ENCODE results near the gene CCDC7.
"Not testable (repeated sequence)": the region's sequence is repeated elsewhere in the genome, so short reads cannot be mapped to it uniquely, and the experiment has no call there.

CCDC7 gene

GRCh38 chr10:32494562-32494961, 48.6 kb downstream of the CCDC7 start:
- H3K4ac ChIP-seq (ENCODE audit: low read length); H2BK12ac ChIP-seq (ENCODE audit: low read length); H2BK120ac ChIP-seq (ENCODE audit: low read depth, low read length); H3K4me2 ChIP-seq (ENCODE audit: insufficient read depth, low read length, poor library complexity, severe bottlenecking); H3K4me3 ChIP-seq (ENCODE audit: low read length in 2 of 2); DNase-seq (ENCODE audit: low spot score); H2AK5ac ChIP-seq (ENCODE audit: low read depth, low read length); H3K27me3 ChIP-seq (ENCODE audit: control insufficient read depth in 3 of 3, insufficient read depth in 3 of 3, low read depth in 1 of 3, low read length in 3 of 3); H2BK5ac ChIP-seq (ENCODE audit: low read length); H3K14ac ChIP-seq (ENCODE audit: low read length); H3K79me1 ChIP-seq (ENCODE audit: low read depth, low read length); H3K18ac ChIP-seq (ENCODE audit: low read length); H3K9me3 ChIP-seq (replicated peaks in 1 of 2; ENCODE audit: control insufficient read depth in 2 of 2, insufficient read depth in 1 of 2, low read depth in 1 of 2, low read length in 2 of 2); H3K9ac ChIP-seq (ENCODE audit: low read depth, low read length, poor library complexity); H2BK15ac ChIP-seq (ENCODE audit: low read length); H3K4me1 ChIP-seq (ENCODE audit: control insufficient read depth in 2 of 2, insufficient read depth in 1 of 2, low read depth in 1 of 2, low read length in 2 of 2); H3K23ac ChIP-seq (ENCODE audit: low read depth, low read length, poor library complexity); H4K91ac ChIP-seq (ENCODE audit: low read depth, low read length, poor library complexity); H4K8ac ChIP-seq (ENCODE audit: low read depth, low read length); H3K36me3 ChIP-seq (replicated peaks in 1 of 2; ENCODE audit: control insufficient read depth in 2 of 2, insufficient read depth in 2 of 2, low read length in 2 of 2); H2AFZ ChIP-seq (ENCODE audit: low read length); H3K27ac ChIP-seq (replicated peaks; ENCODE audit: low read length): not testable (repeated sequence)
- no CpG with 5 or more reads among the region's 2 CpGs for WGBS, 2 donors (ENCODE audit: extremely low coverage in 2 of 2, insufficient read length in 2 of 2, insufficient replicate concordance in 1 of 2)

DNA sequence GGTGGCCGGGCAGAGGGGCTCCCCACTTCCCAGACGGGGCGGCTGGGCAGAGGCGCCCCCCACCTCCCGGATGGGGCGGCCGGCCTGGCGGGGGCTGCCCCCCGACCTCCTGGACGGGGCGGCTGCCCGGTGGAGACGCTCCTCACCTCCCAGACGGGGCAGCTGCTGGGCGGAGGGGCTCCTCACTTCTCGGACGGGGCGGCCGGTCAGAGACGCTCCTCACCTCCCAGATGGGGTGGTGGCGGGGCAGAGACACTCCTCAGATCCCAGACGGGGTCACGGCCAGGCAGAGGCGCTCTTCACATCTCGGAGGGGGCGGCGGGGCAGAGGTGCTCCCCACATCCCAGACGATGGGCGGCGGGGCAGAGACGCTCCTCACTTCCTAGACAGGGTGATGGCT, 54.2 kb downstream of the CCDC7 start:
- not testable (repeated sequence) for H3K23ac ChIP-seq (ENCODE audit: low read depth, low read length, poor library complexity)

DNA sequence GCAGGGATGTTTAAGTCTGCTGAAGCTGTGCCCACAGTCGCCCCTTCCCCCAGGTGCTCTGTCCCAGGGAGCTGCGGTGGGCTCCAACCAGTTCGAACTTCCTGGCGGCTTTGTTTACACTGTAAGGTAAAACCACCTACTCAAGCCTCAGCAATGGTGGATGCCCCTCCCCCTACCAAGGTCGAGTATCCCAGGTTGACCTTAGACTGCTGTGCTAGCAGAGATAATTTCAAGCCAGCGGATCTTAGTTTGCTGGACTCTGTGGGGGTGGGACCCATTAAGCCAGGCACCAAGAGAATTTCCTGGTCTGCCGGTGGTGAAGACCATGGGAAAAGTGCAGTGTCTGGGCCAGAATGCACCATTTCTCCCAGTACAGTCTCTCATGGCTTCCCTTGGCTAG, 56.0 kb downstream of the CCDC7 start:
- Histone ChIP-seq H2BK15ac (ENCODE audit: low read length) (no peak overlapping the region), H3K27ac (replicated peaks; ENCODE audit: low read length) (no peak overlapping the region), H3K27me3 (ENCODE audit: control insufficient read depth in 3 of 3, insufficient read depth in 3 of 3, low read depth in 1 of 3, low read length in 3 of 3) (no peaks in the 10 kb centered on the region), H3K79me1 (ENCODE audit: low read depth, low read length) (no peaks in the 10 kb centered on the region), H3K18ac (ENCODE audit: low read length) (no peak overlapping the region), H3K4me3 (ENCODE audit: low read length in 2 of 2) (no peak overlapping the region), H3K9ac (ENCODE audit: low read depth, low read length, poor library complexity) (no peak overlapping the region), H2BK120ac (ENCODE audit: low read depth, low read length) (no peak overlapping the region), H2AK5ac (ENCODE audit: low read depth, low read length) (no peak overlapping the region), H2AFZ (ENCODE audit: low read length) (no peak overlapping the region), H3K4ac (ENCODE audit: low read length) (no peak overlapping the region), H3K9me3 (replicated peaks in 1 of 2; ENCODE audit: control insufficient read depth in 2 of 2, insufficient read depth in 1 of 2, low read depth in 1 of 2, low read length in 2 of 2) (peaks cover 2 to 10% of the 10 kb centered on the region in 2 donors), H2BK12ac (ENCODE audit: low read length) (no peak overlapping the region), H3K23ac (ENCODE audit: low read depth, low read length, poor library complexity) (no peak overlapping the region), H3K4me1 (ENCODE audit: control insufficient read depth in 2 of 2, insufficient read depth in 1 of 2, low read depth in 1 of 2, low read length in 2 of 2) (no peaks in the 10 kb centered on the region), H4K8ac (ENCODE audit: low read depth, low read length) (no peak overlapping the region), H3K4me2 (ENCODE audit: insufficient read depth, low read length, poor library complexity, severe bottlenecking) (no peak overlapping the region), H3K36me3 (replicated peaks in 1 of 2; ENCODE audit: control insufficient read depth in 2 of 2, insufficient read depth in 2 of 2, low read length in 2 of 2) (no peaks in the 10 kb centered on the region), H2BK5ac (ENCODE audit: low read length) (no peak overlapping the region), H4K91ac (ENCODE audit: low read depth, low read length, poor library complexity) (no peak overlapping the region), H3K14ac (ENCODE audit: low read length) (no peak overlapping the region)
- no peak for DNase-seq (ENCODE audit: low spot score)
- WGBS, 2 donors (ENCODE audit: extremely low coverage in 2 of 2, insufficient read length in 2 of 2, insufficient replicate concordance in 1 of 2) = no CpG with 5 or more reads among the region's 7 CpGs

More for the DNA sequence above, 54.2 kb downstream of the CCDC7 start:
- H3K14ac ChIP-seq (ENCODE audit: low read length); H2BK5ac ChIP-seq (ENCODE audit: low read length); H4K8ac ChIP-seq (ENCODE audit: low read depth, low read length); H4K91ac ChIP-seq (ENCODE audit: low read depth, low read length, poor library complexity); H3K4ac ChIP-seq (ENCODE audit: low read length); H2BK120ac ChIP-seq (ENCODE audit: low read depth, low read length); H3K9me3 ChIP-seq (replicated peaks in 1 of 2; ENCODE audit: control insufficient read depth in 2 of 2, insufficient read depth in 1 of 2, low read depth in 1 of 2, low read length in 2 of 2); H2BK15ac ChIP-seq (ENCODE audit: low read length); H3K27me3 ChIP-seq (ENCODE audit: control insufficient read depth in 3 of 3, insufficient read depth in 3 of 3, low read depth in 1 of 3, low read length in 3 of 3); H3K4me2 ChIP-seq (ENCODE audit: insufficient read depth, low read length, poor library complexity, severe bottlenecking); H2AK5ac ChIP-seq (ENCODE audit: low read depth, low read length); H3K18ac ChIP-seq (ENCODE audit: low read length); DNase-seq (ENCODE audit: low spot score); H2AFZ ChIP-seq (ENCODE audit: low read length); H3K36me3 ChIP-seq (replicated peaks in 1 of 2; ENCODE audit: control insufficient read depth in 2 of 2, insufficient read depth in 2 of 2, low read length in 2 of 2); H3K79me1 ChIP-seq (ENCODE audit: low read depth, low read length); H2BK12ac ChIP-seq (ENCODE audit: low read length); H3K4me1 ChIP-seq (ENCODE audit: control insufficient read depth in 2 of 2, insufficient read depth in 1 of 2, low read depth in 1 of 2, low read length in 2 of 2); H3K4me3 ChIP-seq (ENCODE audit: low read length in 2 of 2); H3K27ac ChIP-seq (replicated peaks; ENCODE audit: low read length); H3K9ac ChIP-seq (ENCODE audit: low read depth, low read length, poor library complexity): not testable (repeated sequence)
- WGBS, 2 donors (ENCODE audit: extremely low coverage in 2 of 2, insufficient read length in 2 of 2, insufficient replicate concordance in 1 of 2) = no CpG with 5 or more reads among the region's 31 CpGs

- H2BK5ac ChIP-seq (ENCODE audit: low read length); H2BK120ac ChIP-seq (ENCODE audit: low read depth, low read length); H3K27ac ChIP-seq (replicated peaks; ENCODE audit: low read length); H2BK15ac ChIP-seq (ENCODE audit: low read length); H4K91ac ChIP-seq (ENCODE audit: low read depth, low read length, poor library complexity); H3K79me1 ChIP-seq (ENCODE audit: low read depth, low read length); H3K4me2 ChIP-seq (ENCODE audit: insufficient read depth, low read length, poor library complexity, severe bottlenecking); H3K14ac ChIP-seq (ENCODE audit: low read length); DNase-seq (ENCODE audit: low spot score); H3K27me3 ChIP-seq (ENCODE audit: control insufficient read depth in 3 of 3, insufficient read depth in 3 of 3, low read depth in 1 of 3, low read length in 3 of 3); H2AFZ ChIP-seq (ENCODE audit: low read length); H3K23ac ChIP-seq (ENCODE audit: low read depth, low read length, poor library complexity); H2BK12ac ChIP-seq (ENCODE audit: low read length); H4K8ac ChIP-seq (ENCODE audit: low read depth, low read length); H3K4ac ChIP-seq (ENCODE audit: low read length); H3K18ac ChIP-seq (ENCODE audit: low read length); H3K9ac ChIP-seq (ENCODE audit: low read depth, low read length, poor library complexity); H2AK5ac ChIP-seq (ENCODE audit: low read depth, low read length); H3K4me3 ChIP-seq (ENCODE audit: low read length in 2 of 2); H3K9me3 ChIP-seq (replicated peaks in 1 of 2; ENCODE audit: control insufficient read depth in 2 of 2, insufficient read depth in 1 of 2, low read depth in 1 of 2, low read length in 2 of 2); H3K4me1 ChIP-seq (ENCODE audit: control insufficient read depth in 2 of 2, insufficient read depth in 1 of 2, low read depth in 1 of 2, low read length in 2 of 2); H3K36me3 ChIP-seq (replicated peaks in 1 of 2; ENCODE audit: control insufficient read depth in 2 of 2, insufficient read depth in 2 of 2, low read length in 2 of 2): not testable (repeated sequence)
- no CpG with 5 or more reads among the region's 39 CpGs for WGBS, 2 donors (ENCODE audit: extremely low coverage in 2 of 2, insufficient read length in 2 of 2, insufficient replicate concordance in 1 of 2)
Observed at GRCh38 chr10:32505762-32506420, 60.0 kb downstream of the CCDC7 start.
